Sigmoid colon (tissue), 4 donors: ENCODE measurements around the gene SYNPO2.

Experiments used
- CTCF ChIP-seq, 4 experiments: fragments of 450-650 bp in 3 of 4; fragments of 200-600 bp in 1 of 4; IDR thresholded peaks; one replicate each; pipeline ENCODE4 v1.5.1; 2016 to 2019; ENCODE audit warnings: antibody characterized with exemption in 4 of 4, mild to moderate bottlenecking in 3 of 4, moderate library complexity in 2 of 4
- EP300 ChIP-seq, 4 donors: sonication (generic); formaldehyde crosslinking; IDR thresholded peaks; one replicate each; pipeline ENCODE4 v1.6.1; 2017; ENCODE audit warnings: antibody characterized with exemption in 4 of 4
- POLR2AphosphoS5 ChIP-seq, 4 donors: sonication (generic); formaldehyde crosslinking; IDR thresholded peaks; one replicate each; pipeline ENCODE4 v1.6.1; 2017; ENCODE audit warnings: antibody characterized with exemption in 4 of 4

GRCh38 chr4:118936406-118936805, 47.8 kb downstream of the SYNPO2 start:
- TF ChIP-seq POLR2AphosphoS5 (IDR thresholded peaks at IDR 0.05) = no peak
- no peak for TF ChIP-seq CTCF (IDR thresholded peaks at IDR 0.05)
- TF ChIP-seq EP300 (IDR thresholded peaks at IDR 0.05) = no peak
